ENCODE measurements around the gene ZDHHC12.

ZDHHC12 gene

GRCh38 chr9:128743421-128743820 is 19.5 kb upstream of the ZDHHC12 start:
- no peak overlapping the region for H3K27ac ChIP-seq
- no peak for TF ChIP-seq ZFX (IDR thresholded peaks at IDR 0.05; ENCODE audit: borderline replicate concordance)
- no peak for TF ChIP-seq CTCF (IDR thresholded peaks at IDR 0.05)

- no peak overlapping the region for H3K27ac ChIP-seq
- TF ChIP-seq CTCF (IDR thresholded peaks at IDR 0.05), result no peak
- no peak for TF ChIP-seq ZFX (IDR thresholded peaks at IDR 0.05; ENCODE audit: borderline replicate concordance)
These were observed 18.5 kb upstream of the ZDHHC12 start for GRCh38 chr9:128742401-128742800.

- no peak overlapping the region for H3K27ac ChIP-seq
- TF ChIP-seq ZFX (IDR thresholded peaks at IDR 0.05; ENCODE audit: borderline replicate concordance) (no peak), CTCF (IDR thresholded peaks at IDR 0.05) (no peak)
These were observed 11.4 kb upstream of the ZDHHC12 start for GRCh38 chr9:128735373-128735772.

- no peak overlapping the region for H3K27ac ChIP-seq
- TF ChIP-seq ZFX (IDR thresholded peaks at IDR 0.05; ENCODE audit: borderline replicate concordance) (no peak), CTCF (IDR thresholded peaks at IDR 0.05) (peak; percentile 79)
These were observed 9.3 kb upstream of the ZDHHC12 start for GRCh38 chr9:128733256-128733655.

- no peak overlapping the region for H3K27ac ChIP-seq
- TF ChIP-seq ZFX (IDR thresholded peaks at IDR 0.05; ENCODE audit: borderline replicate concordance) (no peak), CTCF (IDR thresholded peaks at IDR 0.05) (no peak)
These were observed 8.6 kb upstream of the ZDHHC12 start for GRCh38 chr9:128732576-128732975.

GRCh38 chr9:128731691-128732090 is 7.8 kb upstream of the ZDHHC12 start:
- no peak overlapping the region for H3K27ac ChIP-seq
- TF ChIP-seq ZFX (IDR thresholded peaks at IDR 0.05; ENCODE audit: borderline replicate concordance) (no peak), CTCF (IDR thresholded peaks at IDR 0.05) (no peak)

GRCh38 chr9:128731093-128731492 is 7.2 kb upstream of the ZDHHC12 start:
- H3K27ac ChIP-seq, result no peak overlapping the region
- no peak for TF ChIP-seq CTCF (IDR thresholded peaks at IDR 0.05)
- no peak for TF ChIP-seq ZFX (IDR thresholded peaks at IDR 0.05; ENCODE audit: borderline replicate concordance)

Data from 22Rv1 (cell line).